Fibroblast of villous mesenchyme (primary cell): ENCODE results near the gene FAM117A. TPM values are rescaled to one million over a fixed set of nuclear protein-coding genes. Genes with fewer than 3 reads are reported as not detected.

Experiments used
- DNase-seq: peaks from one replicate; pipeline ENCODE4 v3.0.0-alpha.2; 2010; ENCODE audit warnings: low read depth
- H3K4me3 ChIP-seq: 2 replicates; pipeline ENCODE4 v1.5.1; 2011; ENCODE audit warnings: low read depth, mild to moderate bottlenecking, low read length
- total RNA-seq: library from RNA; depleted of rRNA; stranded (reverse); fragments of >200 nt; gene quantifications from 2 replicates; pipeline ENCODE4 v1.2.3, GENCODE V29; 2012
- TF ChIP-seq, protein P1 (sequence below): IDR thresholded peaks from 2 replicates; pipeline ENCODE4 v1.5.1; 2012; ENCODE audit warnings: low read depth, mild to moderate bottlenecking, low read length; ENCODE audit not compliant: insufficient read depth

The FAM117A gene
- total RNA-seq, 1 donor = 1.7 TPM

- H3K4me3 ChIP-seq = no peak overlapping the region
- TF ChIP-seq, protein P1, sequence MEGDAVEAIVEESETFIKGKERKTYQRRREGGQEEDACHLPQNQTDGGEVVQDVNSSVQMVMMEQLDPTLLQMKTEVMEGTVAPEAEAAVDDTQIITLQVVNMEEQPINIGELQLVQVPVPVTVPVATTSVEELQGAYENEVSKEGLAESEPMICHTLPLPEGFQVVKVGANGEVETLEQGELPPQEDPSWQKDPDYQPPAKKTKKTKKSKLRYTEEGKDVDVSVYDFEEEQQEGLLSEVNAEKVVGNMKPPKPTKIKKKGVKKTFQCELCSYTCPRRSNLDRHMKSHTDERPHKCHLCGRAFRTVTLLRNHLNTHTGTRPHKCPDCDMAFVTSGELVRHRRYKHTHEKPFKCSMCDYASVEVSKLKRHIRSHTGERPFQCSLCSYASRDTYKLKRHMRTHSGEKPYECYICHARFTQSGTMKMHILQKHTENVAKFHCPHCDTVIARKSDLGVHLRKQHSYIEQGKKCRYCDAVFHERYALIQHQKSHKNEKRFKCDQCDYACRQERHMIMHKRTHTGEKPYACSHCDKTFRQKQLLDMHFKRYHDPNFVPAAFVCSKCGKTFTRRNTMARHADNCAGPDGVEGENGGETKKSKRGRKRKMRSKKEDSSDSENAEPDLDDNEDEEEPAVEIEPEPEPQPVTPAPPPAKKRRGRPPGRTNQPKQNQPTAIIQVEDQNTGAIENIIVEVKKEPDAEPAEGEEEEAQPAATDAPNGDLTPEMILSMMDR = no peak
- no peak for DNase-seq
Observed at GRCh38 chr17:49741692-49742076, 22.2 kb downstream of the FAM117A start.

GRCh38 chr17:49741009-49741691 lies 22.8 kb downstream of the FAM117A start:
- H3K4me3 ChIP-seq = no peak overlapping the region
- DNase-seq = peak; percentile 34
- TF ChIP-seq, protein P1 = no peak

DNA sequence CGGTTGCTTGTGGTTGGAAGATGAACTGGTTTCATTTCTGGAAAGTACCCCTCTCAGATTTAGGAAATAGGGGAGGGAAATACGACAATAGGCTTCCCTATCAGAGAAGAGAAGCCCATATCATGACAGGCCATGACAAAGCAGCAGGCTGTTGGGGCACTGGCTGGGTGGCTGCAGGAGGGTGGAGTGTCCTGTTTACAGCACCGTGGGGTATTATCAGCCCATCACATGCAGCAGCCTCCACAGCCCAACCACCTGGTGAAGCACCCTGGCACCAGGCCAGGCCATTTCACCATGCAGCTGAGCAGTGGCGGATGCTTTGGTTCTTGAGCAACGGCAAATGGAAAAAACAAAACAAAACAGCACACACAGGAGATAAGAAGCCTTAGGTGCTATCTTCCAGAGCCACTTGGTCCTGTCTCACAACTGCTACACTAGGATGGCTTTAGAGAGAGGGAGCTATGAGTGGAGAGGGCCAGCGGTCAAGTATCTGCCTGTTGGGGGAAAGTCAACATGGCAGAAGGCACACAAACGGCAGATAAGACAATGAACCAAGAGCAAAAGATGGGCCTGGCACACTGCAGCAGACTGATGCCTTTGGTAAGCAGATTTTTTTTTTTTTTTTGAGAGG lies 24.2 kb downstream of the FAM117A start:
- no peak overlapping the region for H3K4me3 ChIP-seq
- TF ChIP-seq, protein P1 = no peak
- DNase-seq = peak; percentile 92

DNA sequence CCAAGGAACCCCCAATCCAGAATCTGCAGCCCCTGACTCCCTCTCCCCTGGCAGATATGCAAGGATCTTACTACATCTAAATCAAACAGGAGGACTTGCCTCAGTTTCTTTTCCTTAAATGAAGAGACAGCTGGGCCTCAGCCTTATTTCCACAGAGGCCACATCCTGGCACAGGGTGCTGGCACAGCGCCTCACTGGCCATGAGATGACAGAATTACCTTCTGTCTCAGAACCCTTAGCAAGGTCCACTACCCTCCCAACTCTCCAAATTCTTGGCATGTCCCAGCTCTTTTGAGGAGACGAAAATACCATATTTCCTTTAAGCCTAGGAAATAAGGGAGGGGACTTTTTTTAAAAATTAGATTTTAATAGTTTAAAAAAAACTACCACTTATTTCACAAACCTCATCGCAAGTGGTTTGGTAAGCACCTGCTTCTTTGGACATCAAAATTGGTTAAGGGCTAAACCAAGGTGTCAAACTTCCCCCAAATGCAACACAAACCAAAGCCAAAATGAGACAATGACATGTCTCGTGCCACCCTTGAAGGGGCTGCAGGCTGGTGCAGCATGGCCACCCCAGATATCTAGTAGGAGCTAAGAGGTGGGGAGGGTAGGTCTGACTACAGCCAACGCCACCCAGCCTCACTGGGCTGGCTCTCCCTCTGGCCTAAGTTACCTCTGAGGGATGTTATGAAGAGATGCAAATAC lies 25.3 kb downstream of the FAM117A start:
- TF ChIP-seq, protein P1 = no peak
- H3K4me3 ChIP-seq = no peak overlapping the region
- no peak for DNase-seq

DNA sequence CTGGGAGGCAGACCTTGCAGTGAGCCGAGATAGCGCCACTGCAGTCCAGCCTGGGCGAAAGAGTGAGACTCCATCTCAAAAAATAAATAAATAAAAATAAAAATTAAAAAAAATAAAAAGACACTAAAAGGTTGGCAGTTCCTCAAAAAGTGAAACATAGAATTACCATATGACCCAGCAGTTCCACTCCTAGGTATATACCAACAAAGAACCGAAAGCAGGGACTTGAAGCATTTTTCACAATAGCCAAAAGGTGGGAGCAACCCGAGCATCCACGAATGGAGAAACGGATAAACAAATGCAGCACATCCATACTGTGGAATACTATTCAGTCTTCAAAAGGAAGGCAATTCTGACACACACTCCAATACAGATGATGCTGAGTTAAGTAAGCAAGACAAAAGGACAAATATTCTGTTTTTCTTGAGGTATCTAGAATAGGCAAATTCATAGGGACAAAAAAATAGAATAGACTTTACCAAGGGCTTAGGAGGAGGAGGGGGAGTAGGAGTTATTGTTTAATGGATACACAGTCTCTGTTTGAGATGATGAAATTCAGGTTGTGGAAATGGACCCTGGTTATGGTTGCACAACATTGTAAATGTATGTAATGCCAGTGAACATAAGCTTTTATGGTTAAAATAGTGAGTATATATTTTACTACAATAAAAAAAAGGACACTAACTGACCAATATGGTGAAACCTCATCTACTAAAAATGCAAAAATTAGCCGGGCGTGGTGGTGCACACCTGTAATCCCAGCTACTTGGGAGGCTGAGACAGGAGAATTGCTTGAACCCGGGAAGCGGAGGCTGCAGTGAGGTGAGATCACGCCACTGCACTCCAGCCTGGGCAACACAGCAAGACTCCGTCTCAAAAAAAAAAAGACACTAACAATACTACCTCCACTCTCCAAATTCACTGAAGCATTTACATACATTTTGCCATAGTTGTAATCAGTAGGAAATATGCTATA lies 29.1 kb downstream of the FAM117A start:
- no peak for DNase-seq
- TF ChIP-seq, protein P1 = no peak
- H3K4me3 ChIP-seq = no peak overlapping the region

DNA sequence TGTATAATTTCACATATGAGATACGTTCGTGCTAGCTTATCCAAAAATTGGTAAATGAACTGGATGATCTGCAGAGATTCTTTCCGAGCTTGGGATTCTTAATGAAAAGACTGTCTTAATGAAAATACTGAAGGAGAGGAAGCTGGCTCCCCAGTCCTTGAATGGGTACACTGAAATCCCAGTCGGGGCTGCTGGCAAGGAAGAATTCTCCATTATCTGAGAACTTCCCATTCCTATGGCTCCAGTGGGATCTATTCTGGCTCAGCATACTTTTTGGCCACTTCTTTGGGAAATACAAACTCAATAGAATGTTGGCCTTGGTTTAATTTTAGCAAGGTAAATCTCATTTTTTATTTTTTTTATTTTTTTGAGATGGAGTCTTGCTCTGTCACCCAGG lies 32.5 kb downstream of the FAM117A start:
- TF ChIP-seq, protein P1 = no peak
- DNase-seq = no peak
- H3K4me3 ChIP-seq = no peak overlapping the region
